Spinal cord (tissue), 10 donors: ENCODE results near the gene APOBEC3C. TPM values are rescaled to one million over a fixed set of nuclear protein-coding genes. Genes with fewer than 3 reads are reported as not detected.
"Not testable (repeated sequence)": the region's sequence is repeated elsewhere in the genome, so short reads cannot be mapped to it uniquely, and the experiment has no call there.

Experiments
- DNase-seq, 6 donors: peaks; one replicate each; pipeline versions ENCODE4 v3.0.0 to v3.0.0-alpha.2; 2013 to 2015; ENCODE audit warnings: low spot score in 6 of 6, low read depth in 4 of 6
- H3K27ac ChIP-seq: one replicate; pipeline ENCODE4 v1.5.1; 2013; ENCODE audit warnings: low read depth, low read length, control low read depth
- H3K27me3 ChIP-seq: one replicate; pipeline ENCODE4 v1.6.1; 2013; ENCODE audit warnings: low read length; ENCODE audit not compliant: control insufficient read depth, insufficient read depth
- H3K36me3 ChIP-seq: one replicate; pipeline ENCODE4 v1.6.1; 2013; ENCODE audit warnings: low read length; ENCODE audit not compliant: control insufficient read depth, insufficient read depth
- H3K4me1 ChIP-seq: one replicate; pipeline ENCODE4 v1.6.1; 2013; ENCODE audit warnings: low read length; ENCODE audit not compliant: control insufficient read depth, insufficient read depth
- H3K4me3 ChIP-seq: one replicate; pipeline ENCODE4 v1.5.1; 2013; ENCODE audit warnings: low read depth, low read length, control low read depth
- H3K9me3 ChIP-seq: one replicate; pipeline ENCODE4 v1.6.1; 2013; ENCODE audit warnings: low read length; ENCODE audit not compliant: control insufficient read depth, insufficient read depth
- WGBS: methylation state at CpG from one replicate; pipeline ENCODE4 v1.1.5; 2013; ENCODE audit warnings: missing lambda C conversion rate; ENCODE audit not compliant: insufficient coverage; 5-methylcytosine and 5-hydroxymethylcytosine counted together
- polyA plus RNA-seq, 2 donors: library from polyadenylated mRNA; unstranded; fragments of 120-200 nt; gene quantifications; one replicate each; pipeline ENCODE4 v1.2.1, GENCODE V29; 2013; ENCODE audit not compliant: insufficient read length in 2 of 2
- total RNA-seq, 2 donors: library from RNA; depleted of rRNA in 1 of 2; stranded (reverse); fragments of 120-200 nt in 1 of 2; fragments of >200 nt in 1 of 2; gene quantifications; one replicate each; pipeline versions ENCODE4 v1.2.3 to v1.2.4, GENCODE V29; 2013 to 2014
- donor health status: healthy.

APOBEC3C gene
- total and polyA plus RNA-seq, 4 donors, result 2.6 to 4.7 (median 3.2) TPM

GRCh38 chr22:39037071-39037470 lies 23.0 kb downstream of the APOBEC3C start:
- DNase-seq, H3K27me3 ChIP-seq, H3K36me3 ChIP-seq, H3K4me3 ChIP-seq, H3K27ac ChIP-seq, H3K9me3 ChIP-seq: not testable (repeated sequence)
- H3K4me1 ChIP-seq, result peaks cover 10% of the 10 kb centered on the region
- no CpG with 5 or more reads among the region's 2 CpGs for WGBS

DNA sequence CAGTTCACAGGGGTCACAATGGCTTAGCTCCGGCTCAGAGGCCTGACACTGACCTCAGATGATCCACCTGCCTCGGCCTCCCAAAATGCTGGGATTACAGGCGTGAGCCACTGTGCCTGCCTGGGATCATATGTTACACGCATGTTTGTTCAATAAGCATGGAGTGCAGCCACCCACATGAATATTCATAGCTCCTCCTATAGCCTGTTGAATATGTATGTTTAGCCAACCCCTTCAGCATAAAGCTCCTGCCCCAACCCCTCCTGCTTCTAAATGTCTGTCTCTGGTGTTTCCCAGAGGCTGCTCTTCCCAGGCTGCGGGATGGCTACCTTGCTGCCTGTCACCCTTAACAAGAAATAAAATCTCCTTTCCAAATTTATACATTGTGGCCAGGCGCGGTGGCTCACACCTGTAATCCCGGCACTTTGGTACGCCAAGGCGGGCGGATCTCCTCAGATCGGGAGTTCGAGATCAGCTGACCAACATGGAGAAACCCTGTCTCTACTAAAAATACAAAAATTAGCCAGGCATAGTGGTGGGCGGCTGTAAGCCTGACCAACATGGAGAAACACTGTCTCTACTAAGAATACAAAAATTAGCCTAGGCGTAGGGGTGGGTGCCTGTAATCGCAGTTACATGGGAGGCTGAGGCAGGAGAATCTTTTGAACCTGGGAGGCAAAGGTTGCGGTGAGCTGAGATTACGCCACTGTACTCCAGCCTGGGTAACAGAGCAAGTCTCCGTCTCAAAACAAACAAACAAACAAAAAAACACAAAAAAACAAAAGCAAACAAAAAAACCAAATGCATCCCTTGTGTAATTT lies 25.5 kb downstream of the APOBEC3C start:
- DNase-seq, result no peak
- Histone ChIP-seq H3K4me1 (peaks cover 10% of the 10 kb centered on the region), H3K27me3 (no peaks in the 10 kb centered on the region), H3K27ac (no peak overlapping the region), H3K4me3 (no peak overlapping the region), H3K9me3 (peaks cover 1% of the 10 kb centered on the region), H3K36me3 (no peaks in the 10 kb centered on the region)
- WGBS, result 92% methylated on average over 12 of the region's 19 CpGs

- not testable (repeated sequence) for H3K36me3 ChIP-seq, DNase-seq, H3K4me3 ChIP-seq, H3K27ac ChIP-seq, H3K27me3 ChIP-seq, H3K9me3 ChIP-seq
- peaks cover 10% of the 10 kb centered on the region for H3K4me1 ChIP-seq
- 70% methylated on average over 2 of the region's 14 CpGs for WGBS
Observed at GRCh38 chr22:39040155-39040537, 26.1 kb downstream of the APOBEC3C start.

DNA sequence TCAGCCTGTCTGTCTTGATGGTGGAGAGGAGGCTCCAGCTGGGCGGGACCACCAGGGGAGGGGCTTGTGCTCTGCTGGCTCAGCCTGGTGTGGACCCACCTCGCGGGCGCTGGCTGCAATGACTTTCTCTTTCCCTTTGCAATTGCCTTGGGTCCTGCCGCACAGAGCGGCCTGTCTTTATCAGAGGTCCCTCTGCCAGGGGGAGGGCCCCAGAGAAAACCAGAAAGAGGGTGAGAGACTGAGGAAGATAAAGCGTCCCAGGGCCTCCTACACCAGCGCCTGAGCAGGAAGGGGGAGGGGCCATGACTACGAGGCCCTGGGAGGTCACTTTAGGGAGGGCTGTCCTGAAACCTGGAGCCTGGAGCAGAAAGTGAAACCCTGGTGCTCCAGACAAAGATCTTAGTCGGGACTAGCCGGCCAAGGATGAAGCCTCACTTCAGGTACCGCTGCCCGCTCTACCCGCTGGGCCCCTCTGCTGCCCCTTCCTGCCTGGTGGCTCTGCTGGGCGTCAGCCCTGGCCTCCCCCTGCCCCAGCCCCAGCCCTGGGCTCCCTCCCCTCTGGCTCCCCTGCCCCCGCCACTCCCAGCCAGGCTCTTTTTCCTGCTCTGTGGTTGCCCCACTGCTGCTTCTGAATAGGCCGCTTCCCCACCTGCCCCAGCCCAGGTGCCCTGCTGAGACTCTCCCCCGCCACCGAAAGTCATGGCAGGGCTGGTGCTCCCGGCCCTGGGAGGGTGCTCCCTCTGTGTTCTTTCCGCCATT lies 26.7 kb downstream of the APOBEC3C start, which contains the start of gene APOBEC3F:
Gene APOBEC3F (plus strand): TSS at position 327 of the 759 bp plus-strand sequence. CDS start 97 bp downstream, at position 424.
- 35% methylated on average over 14 of the region's 21 CpGs for WGBS
- H3K36me3 ChIP-seq, H3K9me3 ChIP-seq, H3K27me3 ChIP-seq: not testable (repeated sequence)
- DNase-seq, result peak in 1 of 6 donors; percentile 22
- peak within 1 kb of the TSS; percentile 57 for H3K4me3 ChIP-seq
- H3K4me1 ChIP-seq, result peaks cover 10% of the 10 kb centered on the region
- H3K27ac ChIP-seq, result peak within 1 kb of the TSS; percentile 69

GRCh38 chr22:39041908-39042307 lies 27.9 kb downstream of the APOBEC3C start:
- Histone ChIP-seq H3K4me1 (peaks cover 10% of the 10 kb centered on the region), H3K9me3 (peaks cover 1% of the 10 kb centered on the region), H3K27me3 (no peaks in the 10 kb centered on the region), H3K36me3 (no peaks in the 10 kb centered on the region), H3K4me3 (no peak overlapping the region), H3K27ac (no peak overlapping the region)
- no peak for DNase-seq
- WGBS, result 82% methylated on average over 1 of the region's 7 CpGs

- WGBS, result no CpG with 5 or more reads among the region's 18 CpGs
Observed at GRCh38 chr22:39043063-39043462, 29.0 kb downstream of the APOBEC3C start.

DNA sequence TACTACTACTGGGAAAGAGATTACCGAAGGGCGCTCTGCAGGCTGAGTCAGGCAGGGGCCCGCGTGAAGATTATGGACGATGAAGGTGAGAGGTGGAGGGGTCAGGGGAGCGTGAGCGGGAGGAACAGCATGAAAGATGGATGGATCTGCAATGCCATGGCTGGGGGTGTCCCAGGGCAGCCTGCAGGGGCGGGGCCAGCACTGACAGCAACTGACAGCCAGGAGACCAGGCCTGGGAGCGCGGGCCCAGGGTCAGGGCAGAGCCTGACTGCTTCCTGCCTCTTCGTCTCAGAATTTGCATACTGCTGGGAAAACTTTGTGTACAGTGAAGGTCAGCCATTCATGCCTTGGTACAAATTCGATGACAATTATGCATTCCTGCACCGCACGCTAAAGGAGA lies 31.1 kb downstream of the APOBEC3C start:
- peaks cover 10% of the 10 kb centered on the region for H3K4me1 ChIP-seq
- H3K36me3 ChIP-seq, H3K4me3 ChIP-seq, DNase-seq, H3K9me3 ChIP-seq, H3K27ac ChIP-seq, H3K27me3 ChIP-seq: not testable (repeated sequence)
- WGBS, result 72% methylated on average over 12 of the region's 14 CpGs

More at GRCh38 chr22:39043063-39043462, 29.0 kb downstream of the APOBEC3C start:
- not testable (repeated sequence) for DNase-seq, H3K9me3 ChIP-seq, H3K36me3 ChIP-seq, H3K27ac ChIP-seq, H3K4me3 ChIP-seq, H3K27me3 ChIP-seq
- H3K4me1 ChIP-seq, result peaks cover 10% of the 10 kb centered on the region

DNA sequence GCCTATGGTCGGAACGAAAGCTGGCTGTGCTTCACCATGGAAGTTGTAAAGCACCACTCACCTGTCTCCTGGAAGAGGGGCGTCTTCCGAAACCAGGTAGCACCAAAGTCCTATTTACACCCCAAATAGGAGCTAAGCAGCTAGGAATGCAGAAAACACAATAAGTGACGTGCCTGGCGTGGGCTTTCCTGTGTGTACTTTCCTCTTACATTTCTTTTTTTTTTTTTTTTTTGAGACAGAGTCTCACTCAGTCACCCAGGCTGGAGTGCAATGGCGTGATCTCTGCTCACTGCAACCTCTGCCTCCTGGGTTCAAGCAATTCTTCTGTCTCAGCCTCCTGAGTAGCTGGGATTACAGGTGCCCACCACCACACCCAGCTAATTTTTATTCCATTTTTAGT lies 35.4 kb downstream of the APOBEC3C start:
- not testable (repeated sequence) for H3K9me3 ChIP-seq, DNase-seq, H3K27ac ChIP-seq, H3K36me3 ChIP-seq, H3K4me1 ChIP-seq, H3K27me3 ChIP-seq, H3K4me3 ChIP-seq
- WGBS, result 80% methylated on average over 7 of the region's 7 CpGs

- H3K36me3 ChIP-seq, DNase-seq, H3K4me1 ChIP-seq, H3K27ac ChIP-seq, H3K9me3 ChIP-seq, H3K4me3 ChIP-seq, H3K27me3 ChIP-seq: not testable (repeated sequence)
- WGBS, result 77% methylated on average over 14 of the region's 18 CpGs
Observed at GRCh38 chr22:39051844-39052495, 37.9 kb downstream of the APOBEC3C start.
